GM19193 (cell line): ENCODE data around the gene SCNN1A.

Experiments used
- POLR2A ChIP-seq: IDR thresholded peaks from 4 replicates; pipeline ENCODE4 v1.6.1; 2011; ENCODE audit not compliant: insufficient read depth, insufficient read length; ENCODE audit errors: extremely low read depth

Gene SCNN1A

GRCh38 chr12:6391013-6391412, 15.7 kb upstream of the SCNN1A start:
- no peak for TF ChIP-seq POLR2A

DNA sequence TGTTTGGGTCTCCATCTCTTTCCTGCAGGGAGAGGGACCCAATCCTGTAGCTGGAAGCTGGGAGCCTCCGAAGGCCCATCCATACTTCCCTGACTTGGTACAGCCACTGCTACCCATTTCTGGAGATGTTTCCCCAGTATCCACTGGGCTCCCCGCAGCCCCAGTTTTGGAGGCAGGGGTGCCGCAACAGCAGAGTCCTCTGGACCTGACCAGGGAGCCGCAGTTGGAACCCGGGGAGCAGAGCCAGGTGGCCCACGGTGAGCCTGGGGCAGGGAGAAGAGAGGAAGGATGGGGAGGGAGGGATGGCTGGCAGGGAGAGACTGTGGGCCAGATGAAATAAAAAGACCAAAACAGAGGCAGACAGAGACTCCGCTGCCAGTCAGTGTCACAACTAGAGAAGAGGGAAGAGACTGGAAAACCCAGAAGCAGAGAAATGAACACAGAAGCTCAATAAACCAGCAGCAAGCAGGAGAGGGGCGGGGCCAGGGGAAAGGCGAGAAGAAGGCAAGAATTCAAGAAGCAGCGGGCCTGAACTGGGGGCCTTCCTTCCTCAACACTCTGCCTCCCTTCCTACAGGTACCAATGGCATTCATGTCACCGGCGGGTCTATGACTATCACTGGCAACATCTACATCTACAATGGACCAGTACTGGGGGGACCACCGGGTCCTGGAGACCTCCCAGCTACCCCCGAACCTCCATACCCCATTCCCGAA, 14.9 kb upstream of the SCNN1A start:
- TF ChIP-seq POLR2A: no peak

- no peak for TF ChIP-seq POLR2A
Measured at GRCh38 chr12:6387541-6387940, 12.2 kb upstream of the SCNN1A start.

GRCh38 chr12:6386491-6386890, 11.1 kb upstream of the SCNN1A start:
- no peak for TF ChIP-seq POLR2A

GRCh38 chr12:6386038-6386437, 10.7 kb upstream of the SCNN1A start:
- no peak for TF ChIP-seq POLR2A

DNA sequence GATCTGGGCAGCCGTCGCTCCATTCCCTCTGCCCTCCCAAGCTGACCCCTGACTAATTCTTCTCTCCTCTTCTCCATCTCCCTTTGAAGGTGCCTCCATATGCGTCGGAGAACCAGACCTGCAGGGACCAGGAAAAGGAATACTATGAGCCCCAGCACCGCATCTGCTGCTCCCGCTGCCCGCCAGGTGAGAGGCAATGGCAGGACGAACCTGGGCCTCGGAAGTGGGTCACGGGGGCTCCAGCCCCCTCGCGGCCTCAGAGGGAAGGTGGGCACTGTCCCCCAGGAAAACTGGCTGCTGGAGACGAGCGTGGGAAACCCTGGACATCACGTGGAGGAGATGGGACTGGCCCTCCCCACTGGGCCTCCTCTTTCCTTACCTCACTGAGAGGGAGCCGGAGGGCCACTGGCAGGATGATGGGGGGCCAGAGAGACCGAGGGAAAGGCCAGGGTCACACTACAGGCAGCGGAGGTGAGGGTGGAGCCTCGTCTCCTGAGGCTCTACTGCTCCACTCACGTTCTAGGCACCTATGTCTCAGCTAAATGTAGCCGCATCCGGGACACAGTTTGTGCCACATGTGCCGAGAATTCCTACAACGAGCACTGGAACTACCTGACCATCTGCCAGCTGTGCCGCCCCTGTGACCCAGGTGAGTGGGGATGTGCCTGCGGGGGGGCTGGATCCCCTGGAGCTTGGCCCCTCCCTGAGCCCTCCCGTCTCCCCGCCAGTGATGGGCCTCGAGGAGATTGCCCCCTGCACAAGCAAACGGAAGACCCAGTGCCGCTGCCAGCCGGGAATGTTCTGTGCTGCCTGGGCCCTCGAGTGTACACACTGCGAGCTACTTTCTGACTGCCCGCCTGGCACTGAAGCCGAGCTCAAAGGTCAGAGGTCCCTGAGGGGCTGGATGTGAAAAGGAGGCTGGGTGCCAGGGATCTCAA, 9.4 kb upstream of the SCNN1A start:
- no peak for TF ChIP-seq POLR2A

DNA sequence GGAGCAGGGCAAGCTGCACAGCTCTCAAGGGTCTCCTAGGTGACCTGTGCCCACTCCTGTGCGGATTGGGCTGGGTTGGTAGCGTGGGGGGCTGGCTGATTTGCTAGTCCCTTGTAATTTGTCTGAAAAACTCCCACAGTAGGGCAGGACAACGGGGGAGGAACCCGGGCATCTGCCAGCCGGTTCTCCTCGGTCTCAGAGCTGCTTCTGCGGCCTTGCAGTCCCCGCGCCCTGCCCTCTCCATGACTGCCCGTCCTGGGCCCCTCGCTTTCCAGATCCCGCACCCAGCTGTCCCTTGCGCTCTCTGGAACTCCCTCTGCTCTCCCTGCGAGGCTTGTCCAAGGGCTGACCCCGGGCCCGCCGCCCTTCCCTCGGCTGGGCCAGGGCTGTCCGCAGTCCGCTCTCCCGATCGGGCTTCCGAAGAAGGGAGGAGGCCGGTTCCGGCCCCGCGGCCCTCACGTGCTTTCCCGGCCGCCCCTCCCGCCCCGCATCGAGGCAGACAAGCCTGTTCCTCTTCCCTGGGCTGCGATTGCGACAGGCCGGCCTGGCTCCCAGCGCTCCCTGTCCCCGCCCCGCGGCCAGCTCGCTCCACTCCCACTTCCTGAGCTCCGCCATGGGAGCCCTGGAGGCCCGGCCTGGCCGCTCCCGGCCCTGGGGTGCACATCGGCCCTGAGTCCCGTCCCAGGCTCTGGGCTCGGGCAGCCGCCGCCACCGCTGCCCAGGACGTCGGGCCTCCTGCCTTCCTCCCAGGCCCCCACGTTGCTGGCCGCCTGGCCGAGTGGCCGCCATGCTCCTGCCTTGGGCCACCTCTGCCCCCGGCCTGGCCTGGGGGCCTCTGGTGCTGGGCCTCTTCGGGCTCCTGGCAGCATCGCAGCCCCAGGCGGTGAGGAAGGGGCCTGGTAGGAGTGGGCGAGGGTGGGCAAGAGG, 8.5 kb upstream of the SCNN1A start, which contains the start of gene LTBR:
LTBR (plus strand) TSS at position 591 of the 927 bp plus-strand sequence; CDS start at position 788, 197 bp downstream.
- TF ChIP-seq POLR2A: no peak

DNA sequence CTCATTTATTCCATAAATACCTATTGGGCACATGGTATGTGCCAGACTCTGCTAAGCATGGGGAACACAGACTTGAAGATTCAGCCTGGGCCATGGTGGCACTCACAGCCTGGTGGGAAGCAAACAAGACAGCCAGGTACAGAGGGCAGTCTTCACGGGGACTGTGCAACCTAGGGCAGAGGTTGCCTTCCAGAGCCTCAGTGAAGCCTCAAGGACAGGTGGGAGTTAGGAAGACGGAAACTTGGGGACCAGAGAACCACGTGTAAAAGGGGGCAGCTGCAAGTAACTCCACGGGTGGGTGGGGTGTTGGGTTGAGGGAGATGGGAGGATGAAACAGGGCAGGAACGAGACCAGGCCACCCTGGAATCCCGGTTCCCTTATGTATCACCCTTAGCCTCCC, 7.6 kb upstream of the SCNN1A start:
- TF ChIP-seq POLR2A: no peak

GRCh38 chr12:6382371-6382770, 7.0 kb upstream of the SCNN1A start:
- TF ChIP-seq POLR2A: no peak

DNA sequence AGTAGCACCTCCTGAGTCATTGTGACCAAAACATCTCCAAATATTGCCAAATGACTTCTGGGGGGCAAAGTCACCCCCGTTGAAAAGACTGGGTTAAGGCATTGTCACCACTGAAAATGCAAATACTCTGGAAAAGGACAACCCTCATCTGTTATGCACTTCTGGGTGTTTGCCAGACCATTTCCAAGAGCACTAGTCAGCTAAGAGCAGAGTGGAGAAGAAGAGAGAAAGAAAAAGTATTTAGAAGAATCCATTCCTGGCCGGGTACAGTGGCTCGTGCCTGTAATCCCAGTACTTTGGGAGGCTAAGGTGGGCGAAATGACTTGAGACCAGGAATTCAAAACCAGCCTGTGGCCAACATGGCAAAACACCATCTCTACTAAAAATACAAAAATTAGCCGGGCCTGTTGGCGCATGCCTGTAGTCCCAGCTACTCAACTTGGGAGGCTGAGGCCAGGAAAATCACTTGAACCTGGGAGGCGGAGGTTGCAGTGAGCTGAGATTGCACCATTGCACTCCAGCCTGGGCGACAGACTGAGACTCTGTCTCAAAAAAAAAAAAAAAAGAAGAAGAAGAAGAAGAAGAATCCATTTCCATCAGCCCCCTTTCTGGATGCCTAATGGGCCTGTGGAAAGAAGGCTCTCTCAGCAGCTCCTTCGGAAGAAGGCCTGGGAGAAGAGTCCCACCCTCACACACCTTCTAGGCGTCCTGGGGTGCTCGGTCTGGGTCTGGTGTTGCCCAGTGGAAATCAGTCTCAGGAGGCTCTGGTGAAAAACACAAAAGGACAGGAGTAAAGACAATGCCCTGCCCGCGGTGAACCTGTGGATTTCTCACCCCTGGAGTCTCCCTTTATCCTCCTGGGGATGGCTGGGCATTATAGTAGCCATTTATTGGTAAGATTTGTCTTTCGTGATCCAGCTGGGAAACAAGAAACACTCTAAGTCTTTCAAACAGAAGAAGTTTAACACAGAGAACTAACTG, 5.1 kb upstream of the SCNN1A start:
- no peak for TF ChIP-seq POLR2A

- no peak for TF ChIP-seq POLR2A
Measured at GRCh38 chr12:6378709-6379472, 3.5 kb upstream of the SCNN1A start.

GRCh38 chr12:6377667-6377994, 2.3 kb upstream of the SCNN1A start:
- no peak for TF ChIP-seq POLR2A
